OCI-LY3 (cell line): ENCODE measurements around the gene ACTL6B.

Source experiments
- H2AFZ ChIP-seq: fragments of 200-600, 300-600 bp; shearing (Covaris generic); 2 replicates; pipeline ENCODE4 v1.6.0; 2014; ENCODE audit warnings: antibody characterized with exemption, low read depth, low read length
- H3K27ac ChIP-seq: fragments of 200-600, 300-600 bp; sonication (generic); 2 replicates; pipeline ENCODE4 v1.5.1; 2014; ENCODE audit warnings: mild to moderate bottlenecking, low read length, moderate library complexity, mixed read lengths
- H3K27me3 ChIP-seq: fragments of 200-600, 300-600 bp; sonication (generic); 2 replicates; pipeline ENCODE4 v1.6.1; 2014; ENCODE audit warnings: low read depth, low read length, mixed read lengths
- H3K36me3 ChIP-seq: fragments of 200-600, 300-600 bp; sonication (generic); replicated peaks from 2 replicates; pipeline ENCODE3; 2014; ENCODE audit warnings: low read depth, low read length, mixed read lengths
- H3K4me1 ChIP-seq: fragments of 300-600, 200-600 bp; sonication (generic); 2 replicates; pipeline ENCODE4 v1.6.1; 2014; ENCODE audit warnings: low read length, mixed read lengths
- H3K4me2 ChIP-seq: fragments of 200-600, 300-600 bp; sonication (generic); 2 replicates; pipeline ENCODE4 v1.6.1; 2014; ENCODE audit warnings: low read length, mixed read lengths
- H3K4me3 ChIP-seq: fragments of 300-600, 200-600 bp; sonication (generic); 2 replicates; pipeline ENCODE4 v1.5.1; 2014; ENCODE audit warnings: antibody characterized with exemption, mild to moderate bottlenecking, low read length, moderate library complexity
- H3K79me2 ChIP-seq: fragments of 300-600, 200-600 bp; shearing (Covaris generic); 2 replicates; pipeline ENCODE4 v1.6.1; 2014; ENCODE audit warnings: mild to moderate bottlenecking, low read length, mixed read lengths
- H3K9ac ChIP-seq: fragments of 300-600, 200-600 bp; shearing (Covaris generic); 2 replicates; pipeline ENCODE4 v1.6.0; 2014; ENCODE audit warnings: mild to moderate bottlenecking, low read length, moderate library complexity
- H3K9me3 ChIP-seq: fragments of 200-600, 300-600 bp; shearing (Covaris generic); 2 replicates; pipeline ENCODE4 v1.6.1; 2014; ENCODE audit warnings: low read length, mixed read lengths; ENCODE audit not compliant: insufficient read depth
- H4K20me1 ChIP-seq: fragments of 200-600, 300-600 bp; sonication (generic); 2 replicates; pipeline ENCODE4 v1.6.1; 2016; ENCODE audit warnings: low read length, mixed read lengths; ENCODE audit not compliant: insufficient read depth
- CTCF ChIP-seq: fragments of 200-600, 300-600 bp; sonication (generic); IDR thresholded peaks from 2 replicates; pipeline ENCODE4 v1.5.1; 2014; ENCODE audit warnings: antibody characterized with exemption, low read length, low read depth
- EZH2phosphoT487 ChIP-seq: fragments of 200-600 bp; shearing (Covaris generic); IDR thresholded peaks from 2 replicates; pipeline ENCODE4 v1.6.1; 2018; ENCODE audit warnings: antibody characterized with exemption, mixed run types, low read depth

The ACTL6B gene

GRCh38 chr7:100682991-100683658, 26.9 kb upstream of the ACTL6B start:
- H3K9ac ChIP-seq: no peak overlapping the region
- H4K20me1 ChIP-seq: peaks cover 4% of the 10 kb centered on the region; the same call in 1 of the 2 replicates
- H3K36me3 ChIP-seq: peaks cover 38% of the 10 kb centered on the region
- H3K9me3 ChIP-seq: no peaks in the 10 kb centered on the region
- TF ChIP-seq EZH2phosphoT487: no peak
- no peak for TF ChIP-seq CTCF
- no peak overlapping the region for H2AFZ ChIP-seq
- no peaks in the 10 kb centered on the region for H3K4me1 ChIP-seq
- no peak overlapping the region for H3K4me3 ChIP-seq
- no peaks in the 10 kb centered on the region for H3K27me3 ChIP-seq
- H3K79me2 ChIP-seq: peaks cover under 1% of the 10 kb centered on the region; the same call in 1 of the 2 replicates
- H3K4me2 ChIP-seq: no peak overlapping the region
- no peak overlapping the region for H3K27ac ChIP-seq

DNA sequence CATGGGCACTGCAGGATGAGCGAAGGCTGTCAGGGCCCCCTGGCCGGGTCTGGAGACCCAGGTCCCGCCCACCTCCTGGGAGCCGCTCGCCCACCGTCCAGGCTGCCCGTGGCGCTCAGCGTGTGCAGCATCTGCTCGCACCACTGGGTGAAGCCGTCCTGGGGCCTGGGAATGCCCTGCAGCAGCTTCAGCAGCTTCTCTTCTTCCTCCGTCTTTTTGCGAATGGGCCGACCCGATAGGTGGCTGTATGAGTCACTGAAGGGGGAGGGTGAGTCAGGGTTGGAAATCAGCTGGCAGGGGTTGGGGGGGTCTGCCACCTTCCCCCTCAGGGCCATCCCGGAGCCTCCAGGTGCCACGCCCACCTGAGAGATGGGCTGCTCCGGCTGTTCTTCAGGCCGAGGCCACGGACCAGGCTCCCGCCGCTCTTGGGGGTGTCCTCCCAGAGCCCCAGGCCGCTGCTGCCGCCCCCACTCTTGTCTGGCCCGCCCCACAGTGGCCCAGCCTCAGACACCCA, 26.0 kb upstream of the ACTL6B start:
- H2AFZ ChIP-seq: no peak overlapping the region
- H3K9ac ChIP-seq: no peak overlapping the region
- no peak overlapping the region for H3K4me2 ChIP-seq
- no peak overlapping the region for H3K4me3 ChIP-seq
- H3K79me2 ChIP-seq: no peaks in the 10 kb centered on the region
- no peaks in the 10 kb centered on the region for H3K9me3 ChIP-seq
- no peak overlapping the region for H3K27ac ChIP-seq
- H4K20me1 ChIP-seq: 0 out of 2 replicates have a peak, but pooled peaks cover 4% of the 10 kb centered on the region
- TF ChIP-seq EZH2phosphoT487 (no peak), CTCF (no peak)
- H3K4me1 ChIP-seq: no peaks in the 10 kb centered on the region
- no peaks in the 10 kb centered on the region for H3K27me3 ChIP-seq
- peaks cover 38% of the 10 kb centered on the region for H3K36me3 ChIP-seq

GRCh38 chr7:100681491-100682227, 25.4 kb upstream of the ACTL6B start:
- H3K9ac ChIP-seq: no peak overlapping the region
- peaks cover 1% of the 10 kb centered on the region; the same call in 1 of the 2 replicates for H3K79me2 ChIP-seq
- H3K36me3 ChIP-seq: peaks cover 37% of the 10 kb centered on the region

More at GRCh38 chr7:100681491-100682227, 25.4 kb upstream of the ACTL6B start:
- Histone ChIP-seq H3K9me3 (no peaks in the 10 kb centered on the region), H2AFZ (no peak overlapping the region), H4K20me1 (0 out of 2 replicates have a peak, but pooled peaks cover 7% of the 10 kb centered on the region), H3K27ac (no peak overlapping the region), H3K4me1 (no peaks in the 10 kb centered on the region), H3K4me2 (no peak overlapping the region), H3K4me3 (no peak overlapping the region), H3K27me3 (no peaks in the 10 kb centered on the region)
- no peak for TF ChIP-seq CTCF
- no peak for TF ChIP-seq EZH2phosphoT487
